Lower leg skin (tissue), 3 donors: Measurements from ENCODE around the gene PNPLA6.

Source experiments
- CTCF ChIP-seq, 3 donors: fragments of 450-650 bp; IDR thresholded peaks; one replicate each; pipeline ENCODE4 v1.5.1; 2016; ENCODE audit warnings: antibody characterized with exemption in 3 of 3, mild to moderate bottlenecking in 3 of 3, moderate library complexity in 2 of 3
- POLR2A ChIP-seq, 2 donors: fragments of 450-650 bp; IDR thresholded peaks; one replicate each; pipeline ENCODE4 v1.6.1; 2016 to 2017; ENCODE audit warnings: antibody characterized with exemption in 2 of 2, mild to moderate bottlenecking in 1 of 2, moderate library complexity in 1 of 2

GRCh38 chr19:7507884-7508283 is 27.6 kb upstream of the PNPLA6 start:
- TF ChIP-seq CTCF (IDR thresholded peaks at IDR 0.05) = no peak
- no peak for TF ChIP-seq POLR2A (IDR thresholded peaks at IDR 0.05)
